ENCODE results near the gene TBK1. TPM values are rescaled to one million over a fixed set of nuclear protein-coding genes. Genes with fewer than 3 reads are reported as not detected.

Gene TBK1
- total RNA-seq, 1 experiment from 2014 or later: 23.6 TPM

DNA sequence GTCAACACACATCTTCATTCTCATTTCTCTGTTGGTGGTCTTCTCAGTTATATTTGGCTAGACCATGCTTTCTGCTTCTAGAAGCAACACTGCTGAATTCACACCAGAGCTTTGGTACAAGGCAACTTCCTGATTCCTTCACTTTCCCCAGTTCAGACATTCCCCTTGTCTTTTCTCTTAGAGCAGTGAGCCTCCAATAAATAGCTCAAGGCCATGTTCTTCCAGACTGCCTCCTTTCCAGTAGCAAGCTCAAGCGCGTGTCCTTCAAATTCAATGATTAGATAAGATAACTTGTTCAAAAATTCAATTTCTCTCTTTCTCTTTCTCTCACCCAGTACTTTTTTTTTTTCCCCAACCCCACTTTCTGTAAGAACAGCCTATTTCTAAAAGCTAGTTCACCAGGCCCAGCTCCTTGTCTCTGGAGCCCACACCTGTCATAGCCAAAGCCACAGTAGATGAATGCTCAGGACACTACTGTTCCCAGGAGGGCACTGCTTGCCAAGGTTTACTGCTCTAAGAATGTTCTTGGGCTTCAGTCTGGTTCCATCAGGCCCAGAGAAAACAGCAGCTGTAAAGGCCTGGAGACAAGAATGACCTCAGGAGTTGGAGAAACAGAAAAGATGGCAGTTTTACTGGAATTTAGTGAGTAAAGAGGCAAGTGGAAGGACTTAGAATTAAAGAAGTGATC is 17.7 kb downstream of the TBK1 start:
- no peak overlapping the region for H4K91ac ChIP-seq (ENCODE audit: insufficient read length, low read depth, low read length)
- H2AFZ ChIP-seq (ENCODE audit: low read length): no peak overlapping the region
- no peak overlapping the region for H2AK5ac ChIP-seq (ENCODE audit: insufficient read length, low read length)
- no peak overlapping the region for H3K4ac ChIP-seq (ENCODE audit: low read depth, low read length)
- H3K27ac Mint-ChIP-seq: peak overlapping the region in 2 of 3 experiments; percentile 7 to 65; a peak in 2 of 7 replicates
- H3K9me3 ChIP-seq (ENCODE audit: control insufficient read depth, low read depth, low read length): no peaks in the 10 kb centered on the region
- H3K4me1 ChIP-seq (ENCODE audit: insufficient read depth, low read length): no peaks in the 10 kb centered on the region
- no CpG with 5 or more reads among the region's 2 CpGs for WGBS (ENCODE audit: extremely low coverage, insufficient read length, low lambda C conversion rate)
- H3K27me3 ChIP-seq (ENCODE audit: insufficient read depth, low read length): no peaks in the 10 kb centered on the region
- no peak overlapping the region for H2BK15ac ChIP-seq (ENCODE audit: low read depth, low read length)
- TF ChIP-seq, protein P1, sequence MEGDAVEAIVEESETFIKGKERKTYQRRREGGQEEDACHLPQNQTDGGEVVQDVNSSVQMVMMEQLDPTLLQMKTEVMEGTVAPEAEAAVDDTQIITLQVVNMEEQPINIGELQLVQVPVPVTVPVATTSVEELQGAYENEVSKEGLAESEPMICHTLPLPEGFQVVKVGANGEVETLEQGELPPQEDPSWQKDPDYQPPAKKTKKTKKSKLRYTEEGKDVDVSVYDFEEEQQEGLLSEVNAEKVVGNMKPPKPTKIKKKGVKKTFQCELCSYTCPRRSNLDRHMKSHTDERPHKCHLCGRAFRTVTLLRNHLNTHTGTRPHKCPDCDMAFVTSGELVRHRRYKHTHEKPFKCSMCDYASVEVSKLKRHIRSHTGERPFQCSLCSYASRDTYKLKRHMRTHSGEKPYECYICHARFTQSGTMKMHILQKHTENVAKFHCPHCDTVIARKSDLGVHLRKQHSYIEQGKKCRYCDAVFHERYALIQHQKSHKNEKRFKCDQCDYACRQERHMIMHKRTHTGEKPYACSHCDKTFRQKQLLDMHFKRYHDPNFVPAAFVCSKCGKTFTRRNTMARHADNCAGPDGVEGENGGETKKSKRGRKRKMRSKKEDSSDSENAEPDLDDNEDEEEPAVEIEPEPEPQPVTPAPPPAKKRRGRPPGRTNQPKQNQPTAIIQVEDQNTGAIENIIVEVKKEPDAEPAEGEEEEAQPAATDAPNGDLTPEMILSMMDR (conservative IDR thresholded peaks at IDR 0.05): no peak
- H3K18ac ChIP-seq (ENCODE audit: insufficient read length, low read depth, low read length): no peak overlapping the region
- H3K23ac ChIP-seq (ENCODE audit: insufficient read length, low read depth, low read length): no peak overlapping the region
- no peaks in the 10 kb centered on the region for H3K23me2 ChIP-seq (ENCODE audit: insufficient read length, low read depth, low read length, poor library complexity, severe bottlenecking)
- no peak overlapping the region for H3K4me3 Mint-ChIP-seq
- no peaks in the 10 kb centered on the region for H3K4me1 Mint-ChIP-seq
- no peaks in the 10 kb centered on the region for H3K79me1 ChIP-seq (ENCODE audit: insufficient read depth, low read depth, low read length, poor library complexity, severe bottlenecking)
- H4K5ac ChIP-seq (ENCODE audit: insufficient read length, low read depth, low read length): no peak overlapping the region
- no peak for DNase-seq
- H3K9me3 Mint-ChIP-seq: no peaks in the 10 kb centered on the region
- no peak overlapping the region for H2BK12ac ChIP-seq (ENCODE audit: insufficient read length, low read depth, low read length)
- H3K14ac ChIP-seq (ENCODE audit: insufficient read depth, low read length): no peak overlapping the region
- no peak overlapping the region for H2BK20ac ChIP-seq (ENCODE audit: low read depth, low read length, poor library complexity, severe bottlenecking)
- H3K4me2 ChIP-seq (ENCODE audit: insufficient read depth, insufficient read length, low read length): no peak overlapping the region
- no peaks in the 10 kb centered on the region for H4K20me1 ChIP-seq (ENCODE audit: control insufficient read depth, insufficient read depth, insufficient read length)
- H3K27ac ChIP-seq (ENCODE audit: insufficient read length, low read depth, low read length): no peak overlapping the region
- H3K36me3 Mint-ChIP-seq (ENCODE audit: insufficient read depth in 1 of 3, low read depth in 3 of 3): peaks cover 24 to 67% (median 62%) of the 10 kb centered on the region in 3 experiments
- H2BK5ac ChIP-seq (ENCODE audit: insufficient read length, low read length): no peak overlapping the region
- no peak overlapping the region for H3K9ac ChIP-seq (ENCODE audit: extremely low read depth, insufficient read length, low read length)
- no peak overlapping the region for H3K56ac ChIP-seq (ENCODE audit: insufficient read length, low read depth, low read length)
- H3K27me3 Mint-ChIP-seq (ENCODE audit: low read depth): no peaks in the 10 kb centered on the region
- H4K8ac ChIP-seq (replicated peaks; ENCODE audit: insufficient read length, low read depth, low read length): no peak overlapping the region
- H2BK120ac ChIP-seq (ENCODE audit: low read depth, low read length, poor library complexity, severe bottlenecking): no peak overlapping the region
- H3T11ph ChIP-seq (ENCODE audit: low read length): no peak overlapping the region
- no peaks in the 10 kb centered on the region for H3K79me2 ChIP-seq (ENCODE audit: insufficient read depth, low read length)
